K562 (cell line): Measurements from ENCODE around the gene SLC1A4. TPM values are rescaled to one million over a fixed set of nuclear protein-coding genes. Genes with fewer than 3 reads are reported as not detected.

Source experiments
- BMI1 ChIP-seq: fragments of 150-350 bp; IDR thresholded peaks from 2 replicates; pipeline ENCODE4 v1.6.1; 2014; ENCODE audit warnings: low read length
- E4F1 ChIP-seq: fragments of 250-450 bp; sonication (Bioruptor Pico); IDR thresholded peaks from 2 replicates; pipeline ENCODE4 v1.5.0; 2021; ENCODE audit warnings: mild to moderate bottlenecking, borderline replicate concordance
- ESRRB ChIP-seq: fragments of 250-450 bp; sonication (Bioruptor Pico); IDR thresholded peaks from 2 replicates; pipeline ENCODE4 v1.5.0; 2020; ENCODE audit warnings: mild to moderate bottlenecking, moderate library complexity, borderline replicate concordance
- L3MBTL2 ChIP-seq: fragments of 450-650 bp; IDR thresholded peaks from 2 replicates; pipeline ENCODE4 v1.6.1; 2016; ENCODE audit warnings: mild to moderate bottlenecking, moderate library complexity
- LARP7 ChIP-seq: fragments of 450-650 bp; IDR thresholded peaks from 2 replicates; pipeline ENCODE4 v1.6.1; 2016
- MEIS2 ChIP-seq: fragments of 450-650 bp; IDR thresholded peaks from 2 replicates; pipeline ENCODE4 v1.6.1; 2014; ENCODE audit warnings: mild to moderate bottlenecking; ENCODE audit not compliant: partially characterized antibody
- NCOA4 ChIP-seq: fragments of 450-650 bp; IDR thresholded peaks from 2 replicates; pipeline ENCODE4 v1.6.1; 2018; ENCODE audit warnings: mild to moderate bottlenecking; ENCODE audit not compliant: partially characterized antibody
- NFE2L1 ChIP-seq: fragments of 450-650 bp; IDR thresholded peaks from 2 replicates; pipeline ENCODE4 v1.6.1; 2016; ENCODE audit warnings: missing genetic modification characterization, low read depth, mild to moderate bottlenecking, missing compliant biosample characterization, moderate library complexity, borderline replicate concordance
- RBM14 ChIP-seq: fragments of 200-400 bp; formaldehyde crosslinking; IDR thresholded peaks from 2 replicates; pipeline ENCODE4 v1.6.1; 2018; ENCODE audit warnings: low read depth, mild to moderate bottlenecking, low read length, moderate library complexity, borderline replicate concordance; ENCODE audit not compliant: insufficient read depth
- SAFB2 ChIP-seq: fragments of 200-400 bp; formaldehyde crosslinking; IDR thresholded peaks from 2 replicates; pipeline ENCODE4 v1.6.1; 2018; ENCODE audit warnings: borderline replicate concordance, low read length, low read depth, moderate library complexity; ENCODE audit not compliant: severe bottlenecking
- STAT6 ChIP-seq: sonication (generic); formaldehyde crosslinking; IDR thresholded peaks from 2 replicates; pipeline ENCODE4 v1.8.1; 2023; ENCODE audit warnings: mild to moderate bottlenecking, missing genetic modification reagents
- TBP ChIP-seq: optimal IDR thresholded peaks from 2 replicates; pipeline ENCODE3; 2011; ENCODE audit warnings: low read depth, low read length, improper control_type of control experiment
- TFAM ChIP-seq: fragments of 250-450 bp; sonication (Bioruptor Pico); conservative IDR thresholded peaks from 2 replicates; pipeline ENCODE4 v1.5.0; 2021; ENCODE audit warnings: mild to moderate bottlenecking, moderate library complexity
- ZKSCAN8 ChIP-seq: fragments of 200-800 bp; sonication (Bioruptor generic); IDR thresholded peaks from 2 replicates; pipeline ENCODE4 v1.6.1; 2016; ENCODE audit warnings: missing genetic modification characterization, missing compliant biosample characterization
- ZNF140 ChIP-seq: fragments of 250-450 bp; sonication (Bioruptor Pico); IDR thresholded peaks from 2 replicates; pipeline ENCODE4 v1.8.0; 2021; ENCODE audit warnings: moderate library complexity, mild to moderate bottlenecking, inconsistent platforms
- ZNF507 ChIP-seq: conservative IDR thresholded peaks from 2 replicates; pipeline ENCODE4 v1.6.1; 2017; ENCODE audit warnings: missing genetic modification characterization, missing compliant biosample characterization
- ZNF589 ChIP-seq: fragments of 200-800 bp; sonication (Bioruptor generic); IDR thresholded peaks from 2 replicates; pipeline ENCODE4 v1.6.1; 2016; ENCODE audit warnings: low read depth, missing genetic modification characterization, missing compliant biosample characterization
- ZNF780A ChIP-seq: fragments of 250-450 bp; sonication (Bioruptor Pico); IDR thresholded peaks from 2 replicates; pipeline ENCODE4 v1.5.0; 2021; ENCODE audit warnings: mild to moderate bottlenecking
- polyA plus RNA-seq, 8 experiments: library from polyadenylated mRNA; depleted of rRNA in 4 of 8; stranded (reverse) in 5 of 8; unstranded in 3 of 8; fragments of >200 nt; fragmentation: Nextera tagmentation in 2 of 8; fragmentation: Illumina TruSeq in 1 of 8; extraction: Ambion mirVana in 2 of 8; extraction: Trizol in 1 of 8; gene quantifications; 2 replicates each; pipeline versions ENCODE4 v1.2.1 to v1.2.3, GENCODE V29; 2011 to 2014; ENCODE audit warnings: inconsistent platforms in 1 of 8, missing spikeins in 1 of 8
- total RNA-seq, 7 experiments: library from RNA; depleted of rRNA in 6 of 7; stranded (reverse); fragments of >200 nt in 6 of 7; fragmentation: Illumina TruSeq in 2 of 7; extraction: Trizol in 2 of 7; gene quantifications; 2 replicates each; pipeline versions ENCODE4 v1.2.1 to v1.2.3, GENCODE V29; 2011 to 2021; ENCODE audit warnings: low replicate concordance in 1 of 7
- TF ChIP-seq, protein P1 (sequence below): fragments of 250-450 bp; sonication (Bioruptor Pico); IDR thresholded peaks from 2 replicates; pipeline ENCODE4 v1.5.0; 2022; ENCODE audit warnings: mild to moderate bottlenecking
- TF ChIP-seq, protein P2 (sequence below): fragments of 250-450 bp; sonication (Bioruptor Pico); IDR thresholded peaks from 2 replicates; pipeline ENCODE4 v1.5.0; 2020; ENCODE audit warnings: mild to moderate bottlenecking

Gene SLC1A4
- total and polyA plus RNA-seq, 9 of the 15 experiments (the other 6 are each of a cell fraction or from before 2014, with no cell fraction given), result 4.4 to 24.0 (median 10.9) TPM

DNA sequence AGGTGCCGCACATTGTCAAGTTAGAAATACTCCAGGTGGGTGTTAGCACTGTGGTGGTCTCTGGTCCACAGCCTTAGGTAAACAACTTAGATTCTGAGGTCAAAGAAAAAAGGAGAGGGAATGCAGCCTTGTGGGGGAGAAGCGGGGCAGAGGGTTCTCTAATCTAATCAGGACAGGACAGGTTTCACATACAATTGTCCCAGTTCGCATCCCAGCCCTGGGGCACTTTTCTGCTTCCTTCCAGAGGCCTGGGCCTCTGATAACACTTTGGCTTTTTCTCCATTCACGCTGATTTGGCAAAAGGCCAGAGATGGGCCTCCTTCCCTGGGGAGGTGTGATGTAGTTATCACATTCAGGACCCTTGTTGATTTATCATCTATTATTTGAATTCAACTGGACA lies 32.5 kb downstream of the SLC1A4 start (continued):
- TF ChIP-seq TBP (no peak), NFE2L1 (tag) (no peak), L3MBTL2 (peak; percentile 59), TFAM (CRISPR knock-in tag) (no peak), NCOA4 (no peak), ZNF780A (CRISPR knock-in tag) (no peak), LARP7 (no peak), STAT6 (no peak), ESRRB (CRISPR knock-in tag) (no peak), ZNF140 (CRISPR knock-in tag) (no peak), RBM14 (no peak), ZNF589 (CRISPR knock-in tag) (no peak), ZKSCAN8 (CRISPR knock-in tag) (peak; percentile 39), BMI1 (no peak), ZNF507 (tag) (no peak), SAFB2 (no peak), E4F1 (CRISPR knock-in tag) (no peak), MEIS2 (peak; percentile 62)
- TF ChIP-seq, protein P1, sequence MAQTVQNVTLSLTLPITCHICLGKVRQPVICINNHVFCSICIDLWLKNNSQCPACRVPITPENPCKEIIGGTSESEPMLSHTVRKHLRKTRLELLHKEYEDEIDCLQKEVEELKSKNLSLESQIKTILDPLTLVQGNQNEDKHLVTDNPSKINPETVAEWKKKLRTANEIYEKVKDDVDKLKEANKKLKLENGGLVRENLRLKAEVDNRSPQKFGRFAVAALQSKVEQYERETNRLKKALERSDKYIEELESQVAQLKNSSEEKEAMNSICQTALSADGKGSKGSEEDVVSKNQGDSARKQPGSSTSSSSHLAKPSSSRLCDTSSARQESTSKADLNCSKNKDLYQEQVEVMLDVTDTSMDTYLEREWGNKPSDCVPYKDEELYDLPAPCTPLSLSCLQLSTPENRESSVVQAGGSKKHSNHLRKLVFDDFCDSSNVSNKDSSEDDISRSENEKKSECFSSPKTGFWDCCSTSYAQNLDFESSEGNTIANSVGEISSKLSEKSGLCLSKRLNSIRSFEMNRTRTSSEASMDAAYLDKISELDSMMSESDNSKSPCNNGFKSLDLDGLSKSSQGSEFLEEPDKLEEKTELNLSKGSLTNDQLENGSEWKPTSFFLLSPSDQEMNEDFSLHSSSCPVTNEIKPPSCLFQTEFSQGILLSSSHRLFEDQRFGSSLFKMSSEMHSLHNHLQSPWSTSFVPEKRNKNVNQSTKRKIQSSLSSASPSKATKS, result no peak
- TF ChIP-seq, protein P2, sequence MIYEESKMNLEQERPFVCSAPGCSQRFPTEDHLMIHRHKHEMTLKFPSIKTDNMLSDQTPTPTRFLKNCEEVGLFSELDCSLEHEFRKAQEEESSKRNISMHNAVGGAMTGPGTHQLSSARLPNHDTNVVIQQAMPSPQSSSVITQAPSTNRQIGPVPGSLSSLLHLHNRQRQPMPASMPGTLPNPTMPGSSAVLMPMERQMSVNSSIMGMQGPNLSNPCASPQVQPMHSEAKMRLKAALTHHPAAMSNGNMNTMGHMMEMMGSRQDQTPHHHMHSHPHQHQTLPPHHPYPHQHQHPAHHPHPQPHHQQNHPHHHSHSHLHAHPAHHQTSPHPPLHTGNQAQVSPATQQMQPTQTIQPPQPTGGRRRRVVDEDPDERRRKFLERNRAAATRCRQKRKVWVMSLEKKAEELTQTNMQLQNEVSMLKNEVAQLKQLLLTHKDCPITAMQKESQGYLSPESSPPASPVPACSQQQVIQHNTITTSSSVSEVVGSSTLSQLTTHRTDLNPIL, result no peak
